SU-DHL-6 (cell line): ENCODE results near the gene IFNG-AS1.

ENCODE experiments used
- EZH2phosphoT487 ChIP-seq: fragments of 200-600 bp; sonication (generic), shearing (Covaris generic); conservative IDR thresholded peaks from 2 replicates; pipeline ENCODE4 v1.6.1; 2018; ENCODE audit warnings: mild to moderate bottlenecking, antibody characterized with exemption, low read length, moderate library complexity, mixed read lengths
- TF ChIP-seq, protein P1 (sequence below): fragments of 200-600 bp; sonication (generic); IDR thresholded peaks from one replicate; pipeline ENCODE4 v1.5.1; 2017; ENCODE audit warnings: antibody characterized with exemption, mild to moderate bottlenecking, low read length, moderate library complexity; ENCODE audit not compliant: insufficient read depth, poor library complexity, severe bottlenecking

DNA sequence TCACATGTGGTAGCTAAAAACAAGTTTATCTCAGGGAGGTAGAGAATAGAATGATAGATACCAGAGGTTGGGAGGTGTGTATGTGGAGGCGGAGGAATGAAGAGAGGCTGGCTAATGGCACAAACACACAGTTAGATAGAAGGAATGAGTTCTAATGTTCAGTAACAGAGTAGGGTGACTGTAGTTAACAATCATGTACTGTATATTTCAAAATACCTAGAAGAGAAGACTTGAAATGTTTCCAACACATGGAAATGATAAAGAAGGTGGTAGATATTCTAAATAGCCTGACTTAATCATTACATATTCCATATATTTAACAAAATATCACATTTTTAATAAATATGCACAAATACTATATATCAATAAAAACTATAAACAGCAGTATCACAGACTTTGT is 8.9 kb upstream of the IFNG-AS1 start:
- TF ChIP-seq, protein P1, sequence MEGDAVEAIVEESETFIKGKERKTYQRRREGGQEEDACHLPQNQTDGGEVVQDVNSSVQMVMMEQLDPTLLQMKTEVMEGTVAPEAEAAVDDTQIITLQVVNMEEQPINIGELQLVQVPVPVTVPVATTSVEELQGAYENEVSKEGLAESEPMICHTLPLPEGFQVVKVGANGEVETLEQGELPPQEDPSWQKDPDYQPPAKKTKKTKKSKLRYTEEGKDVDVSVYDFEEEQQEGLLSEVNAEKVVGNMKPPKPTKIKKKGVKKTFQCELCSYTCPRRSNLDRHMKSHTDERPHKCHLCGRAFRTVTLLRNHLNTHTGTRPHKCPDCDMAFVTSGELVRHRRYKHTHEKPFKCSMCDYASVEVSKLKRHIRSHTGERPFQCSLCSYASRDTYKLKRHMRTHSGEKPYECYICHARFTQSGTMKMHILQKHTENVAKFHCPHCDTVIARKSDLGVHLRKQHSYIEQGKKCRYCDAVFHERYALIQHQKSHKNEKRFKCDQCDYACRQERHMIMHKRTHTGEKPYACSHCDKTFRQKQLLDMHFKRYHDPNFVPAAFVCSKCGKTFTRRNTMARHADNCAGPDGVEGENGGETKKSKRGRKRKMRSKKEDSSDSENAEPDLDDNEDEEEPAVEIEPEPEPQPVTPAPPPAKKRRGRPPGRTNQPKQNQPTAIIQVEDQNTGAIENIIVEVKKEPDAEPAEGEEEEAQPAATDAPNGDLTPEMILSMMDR = no peak
- TF ChIP-seq EZH2phosphoT487 = no peak
